ENCODE measurements around the gene DCAF15. TPM values are rescaled to one million over a fixed set of nuclear protein-coding genes. Genes with fewer than 3 reads are reported as not detected.

Gene DCAF15
- total and polyA plus RNA-seq, 3 donors from 2014 or later, result 79.3 to 151 (median 82.6) TPM

DNA sequence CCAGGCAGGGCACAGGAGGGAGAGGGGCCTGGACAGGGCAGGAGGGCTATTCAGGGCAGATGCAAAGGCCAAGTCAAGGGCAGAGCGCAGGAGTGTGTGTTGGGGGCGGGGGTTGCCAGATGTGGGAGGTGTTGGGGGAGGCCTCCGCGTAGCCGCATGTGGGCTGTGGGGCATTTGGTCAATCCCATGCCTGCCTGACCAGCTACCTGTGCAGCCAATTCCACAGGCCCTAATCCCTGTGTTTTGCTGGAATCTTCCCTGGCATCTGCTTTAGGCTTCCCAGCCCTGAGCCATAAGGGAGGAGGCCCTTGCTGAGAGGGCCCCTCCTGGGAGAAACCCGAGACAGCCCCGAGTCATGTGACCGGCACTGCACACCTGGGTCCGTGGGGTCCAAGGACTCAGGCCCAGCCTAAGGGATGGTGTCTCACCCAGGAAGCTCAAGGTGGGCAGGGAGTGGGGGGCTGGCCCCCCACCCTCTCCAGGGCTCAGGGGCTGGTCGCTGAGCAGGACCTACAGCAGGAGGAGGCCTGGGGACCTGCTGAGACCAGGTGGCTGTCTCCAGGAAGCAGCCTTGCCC, 33.5 kb downstream of the DCAF15 start:
- no peaks in the 10 kb centered on the region for H3K9me3 ChIP-seq
- WGBS, 2 donors, result 78 to 92% methylated on average over 4 to 10 of the region's 10 CpGs
- no peaks in the 10 kb centered on the region for H3K36me3 ChIP-seq (ENCODE audit: low read depth, missing control alignments)
- H3K27me3 ChIP-seq, result no peaks in the 10 kb centered on the region
- peak overlapping the region; percentile 79 to 80 for H3K27ac ChIP-seq
- TF ChIP-seq, protein P1, sequence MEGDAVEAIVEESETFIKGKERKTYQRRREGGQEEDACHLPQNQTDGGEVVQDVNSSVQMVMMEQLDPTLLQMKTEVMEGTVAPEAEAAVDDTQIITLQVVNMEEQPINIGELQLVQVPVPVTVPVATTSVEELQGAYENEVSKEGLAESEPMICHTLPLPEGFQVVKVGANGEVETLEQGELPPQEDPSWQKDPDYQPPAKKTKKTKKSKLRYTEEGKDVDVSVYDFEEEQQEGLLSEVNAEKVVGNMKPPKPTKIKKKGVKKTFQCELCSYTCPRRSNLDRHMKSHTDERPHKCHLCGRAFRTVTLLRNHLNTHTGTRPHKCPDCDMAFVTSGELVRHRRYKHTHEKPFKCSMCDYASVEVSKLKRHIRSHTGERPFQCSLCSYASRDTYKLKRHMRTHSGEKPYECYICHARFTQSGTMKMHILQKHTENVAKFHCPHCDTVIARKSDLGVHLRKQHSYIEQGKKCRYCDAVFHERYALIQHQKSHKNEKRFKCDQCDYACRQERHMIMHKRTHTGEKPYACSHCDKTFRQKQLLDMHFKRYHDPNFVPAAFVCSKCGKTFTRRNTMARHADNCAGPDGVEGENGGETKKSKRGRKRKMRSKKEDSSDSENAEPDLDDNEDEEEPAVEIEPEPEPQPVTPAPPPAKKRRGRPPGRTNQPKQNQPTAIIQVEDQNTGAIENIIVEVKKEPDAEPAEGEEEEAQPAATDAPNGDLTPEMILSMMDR (IDR thresholded peaks at IDR 0.05), result no peak
- no peak for TF ChIP-seq POLR2A (IDR thresholded peaks at IDR 0.05)
- intact Hi-C loops (cut with DNase I; ENCODE audit: low total_unique reads), result no loop called here
- DNase-seq, result no peak
- peaks cover 16% of the 10 kb centered on the region for H3K4me1 ChIP-seq
- H3K4me3 ChIP-seq, result no peak overlapping the region

- H3K4me1 ChIP-seq, result peaks cover 17% of the 10 kb centered on the region
- peak overlapping the region; percentile 79 to 80 for H3K27ac ChIP-seq
- TF ChIP-seq, protein P1 (IDR thresholded peaks at IDR 0.05), result no peak
- TF ChIP-seq POLR2A (IDR thresholded peaks at IDR 0.05), result no peak
- no peaks in the 10 kb centered on the region for H3K36me3 ChIP-seq (ENCODE audit: low read depth, missing control alignments)
- DNase-seq, result peak; percentile 77
- no peak overlapping the region for H3K4me3 ChIP-seq
- H3K9me3 ChIP-seq, result no peaks in the 10 kb centered on the region
- H3K27me3 ChIP-seq, result no peaks in the 10 kb centered on the region
- WGBS, 2 donors, result 47 to 56% methylated on average over 15 to 18 of the region's 19 CpGs
- intact Hi-C loops (cut with DNase I; ENCODE audit: low total_unique reads), result no loop called here
These were observed 34.1 kb downstream of the DCAF15 start for GRCh38 chr19:13986348-13986904.

DNA sequence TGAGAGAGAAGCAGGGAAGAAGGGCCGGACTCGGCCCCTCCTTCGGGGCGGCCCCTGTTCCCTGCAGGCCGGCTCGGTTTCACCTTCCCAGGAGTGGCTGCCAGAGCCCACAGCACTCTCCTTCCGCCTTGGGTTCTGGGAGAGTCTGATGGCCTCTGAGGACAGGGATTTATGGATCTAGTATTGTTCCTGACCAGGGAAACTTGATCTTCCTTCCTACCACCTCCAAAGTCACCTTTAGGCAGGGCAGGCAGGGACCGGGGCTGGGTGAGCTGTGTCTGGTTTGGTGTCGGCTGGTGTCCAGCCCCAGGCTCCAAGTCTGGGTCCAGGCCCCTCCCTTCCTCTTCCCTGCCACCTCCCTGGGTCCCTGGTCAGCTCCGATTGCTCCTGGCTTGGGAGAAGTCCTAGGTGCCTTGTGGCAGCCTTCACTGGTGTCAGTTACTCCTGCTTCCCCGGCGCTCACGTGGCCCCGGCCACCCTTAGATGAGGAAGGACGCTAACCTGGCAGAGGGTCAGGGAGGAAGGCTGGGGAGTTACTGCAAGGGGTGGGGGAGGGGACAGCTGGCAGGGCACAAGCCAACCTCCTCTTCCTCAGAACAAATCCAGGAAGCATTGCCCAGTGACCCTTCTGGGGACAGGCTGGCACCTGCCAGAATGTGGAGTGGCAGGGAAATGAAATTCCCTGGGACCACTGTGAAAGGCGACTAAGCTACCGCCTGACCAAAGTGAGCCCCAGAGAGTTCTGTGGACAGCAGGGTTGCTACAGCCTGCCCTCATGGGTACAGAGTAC, 35.0 kb downstream of the DCAF15 start:
- DNase-seq, result peak; percentile 32
- Histone ChIP-seq H3K27ac (peak overlapping the region; percentile 79 to 80), H3K9me3 (no peaks in the 10 kb centered on the region), H3K4me1 (peaks cover 21% of the 10 kb centered on the region), H3K27me3 (no peaks in the 10 kb centered on the region), H3K4me3 (no peak overlapping the region), H3K36me3 (ENCODE audit: low read depth, missing control alignments) (no peaks in the 10 kb centered on the region)
- 61 to 67% methylated on average over 17 of the region's 17 CpGs for WGBS, 2 donors
- TF ChIP-seq, protein P1 (IDR thresholded peaks at IDR 0.05), result no peak
- TF ChIP-seq POLR2A (IDR thresholded peaks at IDR 0.05), result no peak
- intact Hi-C loops (cut with DNase I; ENCODE audit: low total_unique reads), result no loop called here

GRCh38 chr19:13989487-13989886, 37.2 kb downstream of the DCAF15 start:
- no peak for TF ChIP-seq POLR2A (IDR thresholded peaks at IDR 0.05)
- TF ChIP-seq, protein P1 (IDR thresholded peaks at IDR 0.05), result no peak
- H3K9me3 ChIP-seq, result no peaks in the 10 kb centered on the region
- H3K36me3 ChIP-seq (ENCODE audit: low read depth, missing control alignments), result no peaks in the 10 kb centered on the region
- no peak for DNase-seq
- H3K4me1 ChIP-seq, result peaks cover 21% of the 10 kb centered on the region
- no peaks in the 10 kb centered on the region for H3K27me3 ChIP-seq
- H3K4me3 ChIP-seq, result no peak overlapping the region
- intact Hi-C loops (cut with DNase I; ENCODE audit: low total_unique reads), result no loop called here
- WGBS, 2 donors, result 82% methylated on average over 7 of the region's 7 CpGs
- no peak overlapping the region for H3K27ac ChIP-seq
